Neural progenitor cell (in vitro differentiated cells): ENCODE results near the gene FTCD. TPM values are rescaled to one million over a fixed set of nuclear protein-coding genes. Genes with fewer than 3 reads are reported as not detected.

ENCODE experiments used
- DNase-seq: peaks from one replicate; pipeline ENCODE4 v3.0.0-alpha.2; 2016; ENCODE audit warnings: low spot score
- H2AFZ ChIP-seq: fragments of 200-600 bp; sonication (generic); replicated peaks from 2 replicates; pipeline ENCODE4 v1.6.1; 2016; ENCODE audit warnings: antibody characterized with exemption
- H3F3A ChIP-seq: fragments of 200-600 bp; sonication (generic); 2 replicates; pipeline ENCODE4 v1.6.1; 2016; ENCODE audit warnings: antibody characterized with exemption, low read depth
- H3K27ac ChIP-seq: fragments of 200-600 bp; sonication (generic); 2 replicates; pipeline ENCODE4 v1.5.1; 2016; ENCODE audit warnings: mild to moderate bottlenecking
- H3K27me3 ChIP-seq: fragments of 200-600 bp; sonication (generic); 2 replicates; pipeline ENCODE4 v1.6.1; 2016; ENCODE audit warnings: mild to moderate bottlenecking, moderate library complexity
- H3K36me3 ChIP-seq: fragments of 200-600 bp; sonication (generic); 2 replicates; pipeline ENCODE4 v1.5.1; 2016
- H3K4me1 ChIP-seq: fragments of 200-600 bp; sonication (generic); 2 replicates; pipeline ENCODE4 v1.6.1; 2016; ENCODE audit warnings: mixed run types
- H3K4me2 ChIP-seq: fragments of 200-600 bp; sonication (generic); 2 replicates; pipeline ENCODE4 v1.6.1; 2016
- H3K4me3 ChIP-seq: fragments of 200-600 bp; sonication (generic); 2 replicates; pipeline ENCODE4 v1.5.1; 2016
- H3K79me2 ChIP-seq: fragments of 200-600 bp; sonication (generic); 2 replicates; pipeline ENCODE4 v1.6.1; 2016; ENCODE audit warnings: low read depth
- H3K9ac ChIP-seq: fragments of 200-600 bp; sonication (generic); 2 replicates; pipeline ENCODE4 v1.6.1; 2016
- H3K9me3 ChIP-seq: fragments of 200-600 bp; sonication (generic); 2 replicates; pipeline ENCODE4 v1.5.1; 2016; ENCODE audit warnings: low read depth
- H4K20me1 ChIP-seq: fragments of 200-600 bp; sonication (generic); 2 replicates; pipeline ENCODE4 v1.6.1; 2016; ENCODE audit warnings: low read depth
- H3K27ac Mint-ChIP-seq: 3 replicates; pipeline ENCODE4 v1.8.0; 2021; ENCODE audit warnings: mixed read lengths
- H3K27me3 Mint-ChIP-seq: 2 replicates; pipeline ENCODE4 v1.8.0; 2022; ENCODE audit warnings: low read depth, mild to moderate bottlenecking, inconsistent platforms, moderate library complexity, mixed read lengths; ENCODE audit not compliant: insufficient read depth
- H3K36me3 Mint-ChIP-seq: 3 replicates; pipeline ENCODE4 v1.8.0; 2021; ENCODE audit warnings: mixed read lengths
- H3K4me1 Mint-ChIP-seq: 3 replicates; pipeline ENCODE4 v1.8.0; 2021; ENCODE audit warnings: mixed read lengths
- H3K4me3 Mint-ChIP-seq: 3 replicates; pipeline ENCODE4 v1.8.0; 2021; ENCODE audit warnings: mild to moderate bottlenecking, moderate library complexity, mixed read lengths
- H3K9me3 Mint-ChIP-seq: 3 replicates; pipeline ENCODE4 v1.8.0; 2020; ENCODE audit warnings: mixed read lengths
- CTCF ChIP-seq: fragments of 200-600 bp; sonication (generic); IDR thresholded peaks from 2 replicates; pipeline ENCODE4 v1.5.1; 2017; ENCODE audit warnings: antibody characterized with exemption, mild to moderate bottlenecking
- EZH2 ChIP-seq: fragments of 200-600 bp; sonication (generic); IDR thresholded peaks from 2 replicates; pipeline ENCODE4 v1.6.1; 2017; ENCODE audit warnings: antibody characterized with exemption, mild to moderate bottlenecking, moderate library complexity
- EZH2phosphoT487 ChIP-seq: fragments of 200-600 bp; sonication (generic); IDR thresholded peaks from 2 replicates; pipeline ENCODE4 v1.6.1; 2017; ENCODE audit warnings: antibody characterized with exemption
- total RNA-seq: library from RNA; depleted of rRNA; stranded (reverse); fragments of >200 nt; gene quantifications from 2 replicates; pipeline ENCODE4 v1.2.3, GENCODE V29; 2015; ENCODE audit warnings: low replicate concordance

FTCD gene
- total RNA-seq, 1 donor from 2014 or later = not detected

GRCh38 chr21:46096596-46097335 is 58.6 kb downstream of the FTCD start:
- Histone ChIP-seq H3F3A (no peaks in the 10 kb centered on the region), H3K27ac (no peak overlapping the region), H3K27me3 (peaks cover 56% of the 10 kb centered on the region), H3K4me1 (no peaks in the 10 kb centered on the region), H3K9me3 (no peaks in the 10 kb centered on the region), H4K20me1 (no peaks in the 10 kb centered on the region), H2AFZ (no peak overlapping the region), H3K4me3 (peak overlapping the region; percentile 73), H3K9ac (no peak overlapping the region), H3K79me2 (no peaks in the 10 kb centered on the region), H3K36me3 (no peaks in the 10 kb centered on the region), H3K4me2 (no peak overlapping the region)
- Mint-ChIP-seq H3K27me3 (peaks cover 13% of the 10 kb centered on the region), H3K27ac (peak overlapping the region; percentile 22), H3K9me3 (peaks cover 16% of the 10 kb centered on the region), H3K36me3 (peaks cover 11% of the 10 kb centered on the region), H3K4me1 (peaks cover 5% of the 10 kb centered on the region), H3K4me3 (peak overlapping the region; percentile 78)
- no peak for DNase-seq
- TF ChIP-seq EZH2 (no peak), EZH2phosphoT487 (no peak), CTCF (no peak)

- peak overlapping the region; percentile 49 for H3K4me3 Mint-ChIP-seq
- H3K9me3 Mint-ChIP-seq = peaks cover 18% of the 10 kb centered on the region
- Histone ChIP-seq H3K4me1 (no peaks in the 10 kb centered on the region), H3K27ac (no peak overlapping the region), H3K4me2 (no peak overlapping the region), H2AFZ (no peak overlapping the region), H3K9me3 (no peaks in the 10 kb centered on the region), H3K36me3 (no peaks in the 10 kb centered on the region), H3K4me3 (no peak overlapping the region), H3K9ac (no peak overlapping the region), H3K27me3 (peaks cover 49% of the 10 kb centered on the region), H4K20me1 (no peaks in the 10 kb centered on the region), H3K79me2 (no peaks in the 10 kb centered on the region), H3F3A (no peaks in the 10 kb centered on the region)
- no peak for TF ChIP-seq EZH2phosphoT487
- peak overlapping the region; percentile 91 for H3K27ac Mint-ChIP-seq
- peaks cover 5% of the 10 kb centered on the region for H3K4me1 Mint-ChIP-seq
- H3K27me3 Mint-ChIP-seq = peaks cover 16% of the 10 kb centered on the region
- peaks cover 7% of the 10 kb centered on the region for H3K36me3 Mint-ChIP-seq
- no peak for DNase-seq
These were observed 59.4 kb downstream of the FTCD start for GRCh38 chr21:46095814-46096595.

- H3K36me3 Mint-ChIP-seq = peaks cover 5% of the 10 kb centered on the region
- DNase-seq = no peak
- peak overlapping the region; percentile 91 for H3K27ac Mint-ChIP-seq
- Histone ChIP-seq H3K9ac (no peak overlapping the region), H3F3A (no peaks in the 10 kb centered on the region), H3K79me2 (no peaks in the 10 kb centered on the region), H4K20me1 (no peaks in the 10 kb centered on the region), H3K4me2 (no peak overlapping the region), H3K27me3 (peaks cover 41% of the 10 kb centered on the region), H3K36me3 (no peaks in the 10 kb centered on the region), H3K9me3 (no peaks in the 10 kb centered on the region), H3K4me1 (no peaks in the 10 kb centered on the region), H2AFZ (no peak overlapping the region), H3K4me3 (no peak overlapping the region), H3K27ac (no peak overlapping the region)
- H3K9me3 Mint-ChIP-seq = peaks cover 15% of the 10 kb centered on the region
- H3K27me3 Mint-ChIP-seq = peaks cover 19% of the 10 kb centered on the region
- peak overlapping the region; percentile 39 for H3K4me3 Mint-ChIP-seq
- no peak for TF ChIP-seq EZH2phosphoT487
- no peak for TF ChIP-seq CTCF
- no peak for TF ChIP-seq EZH2
- peaks cover 5% of the 10 kb centered on the region for H3K4me1 Mint-ChIP-seq
These were observed 60.2 kb downstream of the FTCD start for GRCh38 chr21:46095083-46095719.
